GM23338 (cell line): ENCODE data around the gene LMF1. TPM values are rescaled to one million over a fixed set of nuclear protein-coding genes. Genes with fewer than 3 reads are reported as not detected.

ENCODE experiments used
- ATAC-seq: fragments of 200-7000 bp; cut with Tn5 transposase; 3 replicates; pipeline ENCODE4 v1.9.1; 2020
- DNase-seq: peaks from one replicate; pipeline ENCODE4 v3.0.0-alpha.2; 2015; ENCODE audit warnings: low spot score
- H2AFZ ChIP-seq: fragments of 200-600 bp; sonication (generic); 2 replicates; pipeline ENCODE4 v1.8.0; 2016; ENCODE audit warnings: antibody characterized with exemption, mild to moderate bottlenecking, moderate library complexity
- H3F3A ChIP-seq: fragments of 200-600 bp; sonication (generic); replicated peaks from 2 replicates; pipeline ENCODE4 v1.8.0; 2017; ENCODE audit warnings: antibody characterized with exemption, mixed run types, low read depth
- H3K27ac ChIP-seq: fragments of 200-600 bp; sonication (generic); 2 replicates; pipeline ENCODE4 v1.6.1; 2016; ENCODE audit warnings: low read depth
- H3K27me3 ChIP-seq: fragments of 200-600 bp; sonication (generic); 2 replicates; pipeline ENCODE4 v1.8.0; 2016; ENCODE audit warnings: mild to moderate bottlenecking, mixed run types, moderate library complexity; ENCODE audit not compliant: insufficient read depth
- H3K36me3 ChIP-seq: fragments of 200-600 bp; sonication (generic); 2 replicates; pipeline ENCODE4 v1.8.0; 2016; ENCODE audit warnings: mild to moderate bottlenecking; ENCODE audit not compliant: insufficient read depth
- H3K4me1 ChIP-seq: fragments of 200-600 bp; sonication (generic); 2 replicates; pipeline ENCODE4 v1.8.0; 2016; ENCODE audit warnings: mild to moderate bottlenecking, moderate library complexity; ENCODE audit not compliant: insufficient read depth
- H3K4me2 ChIP-seq: fragments of 200-600 bp; sonication (generic); 2 replicates; pipeline ENCODE4 v1.7.1; 2017; ENCODE audit warnings: mixed run types
- H3K4me3 ChIP-seq: fragments of 200-600 bp; sonication (generic); 2 replicates; pipeline ENCODE4 v1.6.1; 2016; ENCODE audit warnings: mixed run types
- H3K79me2 ChIP-seq: fragments of 200-600 bp; sonication (generic); replicated peaks from 2 replicates; pipeline ENCODE4 v1.8.0; 2017; ENCODE audit warnings: mild to moderate bottlenecking; ENCODE audit not compliant: insufficient read depth
- H3K9me2 ChIP-seq: fragments of 200-600 bp; sonication (generic); 2 replicates; pipeline ENCODE4 v1.8.0; 2017; ENCODE audit not compliant: insufficient read depth
- H4K20me1 ChIP-seq: fragments of 200-600 bp; sonication (generic); replicated peaks from 2 replicates; pipeline ENCODE4 v1.8.0; 2017; ENCODE audit warnings: mild to moderate bottlenecking; ENCODE audit not compliant: insufficient read depth
- H3K27ac Mint-ChIP-seq: 2 replicates; pipeline ENCODE4 v1.8.0; 2020; ENCODE audit warnings: inconsistent platforms, mild to moderate bottlenecking, moderate library complexity, mixed read lengths
- H3K27me3 Mint-ChIP-seq: 3 replicates; pipeline ENCODE4 v1.8.0; 2022; ENCODE audit warnings: low read depth, mild to moderate bottlenecking, moderate library complexity, mixed read lengths, inconsistent platforms; ENCODE audit not compliant: insufficient read depth, poor library complexity
- H3K36me3 Mint-ChIP-seq: 3 replicates; pipeline ENCODE4 v1.8.0; 2021; ENCODE audit warnings: low read depth, mild to moderate bottlenecking, inconsistent platforms, moderate library complexity, mixed read lengths
- H3K4me1 Mint-ChIP-seq: 3 replicates; pipeline ENCODE4 v1.8.0; 2020; ENCODE audit warnings: mild to moderate bottlenecking, inconsistent platforms, mixed read lengths
- H3K4me3 Mint-ChIP-seq: 3 replicates; pipeline ENCODE4 v1.8.0; 2021; ENCODE audit warnings: moderate library complexity, mild to moderate bottlenecking, inconsistent platforms, mixed read lengths
- H3K9me3 Mint-ChIP-seq: 3 replicates; pipeline ENCODE4 v1.8.0; 2020; ENCODE audit warnings: moderate library complexity, mild to moderate bottlenecking, inconsistent platforms, mixed read lengths
- CREB1 ChIP-seq: fragments of 250-450 bp; sonication (Bioruptor Pico); IDR thresholded peaks from 2 replicates; pipeline ENCODE4 v1.5.0; 2020; ENCODE audit warnings: low read depth, mild to moderate bottlenecking, moderate library complexity
- EZH2 ChIP-seq: fragments of 200-600 bp; sonication (generic); IDR thresholded peaks from one replicate; pipeline ENCODE4 v1.8.0; 2017; ENCODE audit warnings: antibody characterized with exemption, mild to moderate bottlenecking, low read depth; ENCODE audit not compliant: unreplicated experiment
- EZH2phosphoT487 ChIP-seq: fragments of 200-600 bp; sonication (generic); IDR thresholded peaks from one replicate; pipeline ENCODE4 v1.8.1; 2018; ENCODE audit warnings: antibody characterized with exemption; ENCODE audit not compliant: unreplicated experiment
- JUNB ChIP-seq: IDR thresholded peaks from one replicate; pipeline ENCODE4 v1.6.1; 2016; ENCODE audit warnings: antibody characterized with exemption; ENCODE audit not compliant: unreplicated experiment
- NANOG ChIP-seq: IDR thresholded peaks from 2 replicates; pipeline ENCODE4 v1.6.1; 2016; ENCODE audit warnings: antibody characterized with exemption, borderline replicate concordance
- POLR2AphosphoS5 ChIP-seq: IDR thresholded peaks from 2 replicates; pipeline ENCODE4 v1.6.1; 2016; ENCODE audit warnings: antibody characterized with exemption, low read depth
- REST ChIP-seq: IDR thresholded peaks from one replicate; pipeline ENCODE4 v1.6.1; 2018; ENCODE audit warnings: antibody characterized with exemption; ENCODE audit not compliant: unreplicated experiment
- STAT1 ChIP-seq: IDR thresholded peaks from one replicate; pipeline ENCODE4 v1.6.1; 2016; ENCODE audit warnings: antibody characterized with exemption; ENCODE audit not compliant: unreplicated experiment
- ZNF114 ChIP-seq: fragments of 250-450 bp; sonication (Bioruptor Pico); IDR thresholded peaks from 2 replicates; pipeline ENCODE4 v1.5.0; 2020; ENCODE audit warnings: mild to moderate bottlenecking, moderate library complexity
- ZNF331 ChIP-seq: fragments of 250-450 bp; sonication (Bioruptor Pico); IDR thresholded peaks from 2 replicates; pipeline ENCODE4 v1.5.0; 2020; ENCODE audit warnings: low read depth, mild to moderate bottlenecking, moderate library complexity
- polyA plus RNA-seq: library from polyadenylated mRNA; unstranded; fragments of >200 nt; fragmentation: Nextera tagmentation; extraction: Ambion mirVana; gene quantifications from 2 replicates; pipeline ENCODE4 v1.2.1, GENCODE V29; 2016
- total RNA-seq: library from RNA; depleted of rRNA; stranded (reverse); fragments of >200 nt; shearing (Covaris generic); gene quantifications from 2 replicates; pipeline ENCODE4 v1.2.3, GENCODE V29; 2014
- TF ChIP-seq, protein P1 (sequence below): fragments of 250-450 bp; sonication (Bioruptor Pico); IDR thresholded peaks from 2 replicates; pipeline ENCODE4 v1.5.0; 2020; ENCODE audit warnings: mild to moderate bottlenecking, moderate library complexity
- TF ChIP-seq, protein P2 (sequence below), 2 experiments: fragments of 200-600 bp in 1 of 2; sonication (generic) in 1 of 2; conservative IDR thresholded peaks; 2 replicates each; pipeline versions ENCODE4 v1.5.1 to v1.6.1; 2016 to 2017; ENCODE audit warnings: antibody characterized with exemption in 2 of 2, low read depth in 2 of 2, mild to moderate bottlenecking in 2 of 2, moderate library complexity in 1 of 2
- TF ChIP-seq, protein P3 (sequence below): IDR thresholded peaks from 2 replicates; pipeline ENCODE4 v1.6.1; 2016; ENCODE audit warnings: antibody characterized with exemption

Gene LMF1
- total and polyA plus RNA-seq, 2 experiments from 2014 or later, result 4.2 to 10.1 TPM

DNA sequence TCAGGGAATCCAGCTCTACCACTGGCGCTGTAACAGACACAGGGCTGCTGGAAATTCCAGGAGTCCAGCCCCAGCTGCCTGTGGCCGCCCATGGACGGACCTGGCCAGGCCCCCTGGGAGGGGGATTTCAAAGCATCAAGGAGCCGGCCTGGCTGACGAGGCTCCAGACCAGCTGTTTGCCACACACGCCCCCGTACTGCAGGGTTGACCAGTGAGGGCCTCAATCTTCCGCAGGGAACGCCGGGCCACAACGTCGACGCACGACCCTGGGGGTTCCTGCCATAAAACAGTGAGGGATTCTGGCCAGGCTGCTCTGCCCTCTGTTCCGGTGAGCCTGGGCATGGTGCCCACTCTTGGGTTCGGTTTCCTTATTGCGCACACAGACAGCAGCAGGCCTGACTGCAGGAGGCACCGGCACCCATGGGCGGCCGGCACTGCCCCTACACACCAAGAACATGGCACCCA is 3.7 kb downstream of the LMF1 start:
- H3K9me2 ChIP-seq, result no peaks in the 10 kb centered on the region
- no peak overlapping the region for H3K27ac ChIP-seq
- peaks cover 8% of the 10 kb centered on the region for H3K27me3 ChIP-seq
- peaks cover 22% of the 10 kb centered on the region for H3K27me3 Mint-ChIP-seq
- ATAC-seq, result no peak
- peaks cover 11% of the 10 kb centered on the region for H3K4me1 Mint-ChIP-seq
- DNase-seq, result no peak
- H3K4me3 Mint-ChIP-seq, result no peak overlapping the region
- no peak overlapping the region for H2AFZ ChIP-seq
- H3K36me3 Mint-ChIP-seq, result peaks cover 6% of the 10 kb centered on the region; the same call in 1 of the 3 replicates
- no peak overlapping the region for H3K4me2 ChIP-seq
- no peak overlapping the region for H3K4me3 ChIP-seq
- 0 out of 2 replicates have a peak, but pooled peaks cover 5% of the 10 kb centered on the region for H3F3A ChIP-seq
- H4K20me1 ChIP-seq, result 0 out of 2 replicates have a peak, but pooled peaks cover 4% of the 10 kb centered on the region
- TF ChIP-seq POLR2AphosphoS5 (no peak), ZNF114 (CRISPR knock-in tag) (no peak), EZH2phosphoT487 (no peak), CREB1 (CRISPR knock-in tag) (no peak), STAT1 (no peak), ZNF331 (CRISPR knock-in tag) (no peak), REST (no peak), NANOG (no peak), EZH2 (no peak), JUNB (no peak)
- TF ChIP-seq, protein P1, sequence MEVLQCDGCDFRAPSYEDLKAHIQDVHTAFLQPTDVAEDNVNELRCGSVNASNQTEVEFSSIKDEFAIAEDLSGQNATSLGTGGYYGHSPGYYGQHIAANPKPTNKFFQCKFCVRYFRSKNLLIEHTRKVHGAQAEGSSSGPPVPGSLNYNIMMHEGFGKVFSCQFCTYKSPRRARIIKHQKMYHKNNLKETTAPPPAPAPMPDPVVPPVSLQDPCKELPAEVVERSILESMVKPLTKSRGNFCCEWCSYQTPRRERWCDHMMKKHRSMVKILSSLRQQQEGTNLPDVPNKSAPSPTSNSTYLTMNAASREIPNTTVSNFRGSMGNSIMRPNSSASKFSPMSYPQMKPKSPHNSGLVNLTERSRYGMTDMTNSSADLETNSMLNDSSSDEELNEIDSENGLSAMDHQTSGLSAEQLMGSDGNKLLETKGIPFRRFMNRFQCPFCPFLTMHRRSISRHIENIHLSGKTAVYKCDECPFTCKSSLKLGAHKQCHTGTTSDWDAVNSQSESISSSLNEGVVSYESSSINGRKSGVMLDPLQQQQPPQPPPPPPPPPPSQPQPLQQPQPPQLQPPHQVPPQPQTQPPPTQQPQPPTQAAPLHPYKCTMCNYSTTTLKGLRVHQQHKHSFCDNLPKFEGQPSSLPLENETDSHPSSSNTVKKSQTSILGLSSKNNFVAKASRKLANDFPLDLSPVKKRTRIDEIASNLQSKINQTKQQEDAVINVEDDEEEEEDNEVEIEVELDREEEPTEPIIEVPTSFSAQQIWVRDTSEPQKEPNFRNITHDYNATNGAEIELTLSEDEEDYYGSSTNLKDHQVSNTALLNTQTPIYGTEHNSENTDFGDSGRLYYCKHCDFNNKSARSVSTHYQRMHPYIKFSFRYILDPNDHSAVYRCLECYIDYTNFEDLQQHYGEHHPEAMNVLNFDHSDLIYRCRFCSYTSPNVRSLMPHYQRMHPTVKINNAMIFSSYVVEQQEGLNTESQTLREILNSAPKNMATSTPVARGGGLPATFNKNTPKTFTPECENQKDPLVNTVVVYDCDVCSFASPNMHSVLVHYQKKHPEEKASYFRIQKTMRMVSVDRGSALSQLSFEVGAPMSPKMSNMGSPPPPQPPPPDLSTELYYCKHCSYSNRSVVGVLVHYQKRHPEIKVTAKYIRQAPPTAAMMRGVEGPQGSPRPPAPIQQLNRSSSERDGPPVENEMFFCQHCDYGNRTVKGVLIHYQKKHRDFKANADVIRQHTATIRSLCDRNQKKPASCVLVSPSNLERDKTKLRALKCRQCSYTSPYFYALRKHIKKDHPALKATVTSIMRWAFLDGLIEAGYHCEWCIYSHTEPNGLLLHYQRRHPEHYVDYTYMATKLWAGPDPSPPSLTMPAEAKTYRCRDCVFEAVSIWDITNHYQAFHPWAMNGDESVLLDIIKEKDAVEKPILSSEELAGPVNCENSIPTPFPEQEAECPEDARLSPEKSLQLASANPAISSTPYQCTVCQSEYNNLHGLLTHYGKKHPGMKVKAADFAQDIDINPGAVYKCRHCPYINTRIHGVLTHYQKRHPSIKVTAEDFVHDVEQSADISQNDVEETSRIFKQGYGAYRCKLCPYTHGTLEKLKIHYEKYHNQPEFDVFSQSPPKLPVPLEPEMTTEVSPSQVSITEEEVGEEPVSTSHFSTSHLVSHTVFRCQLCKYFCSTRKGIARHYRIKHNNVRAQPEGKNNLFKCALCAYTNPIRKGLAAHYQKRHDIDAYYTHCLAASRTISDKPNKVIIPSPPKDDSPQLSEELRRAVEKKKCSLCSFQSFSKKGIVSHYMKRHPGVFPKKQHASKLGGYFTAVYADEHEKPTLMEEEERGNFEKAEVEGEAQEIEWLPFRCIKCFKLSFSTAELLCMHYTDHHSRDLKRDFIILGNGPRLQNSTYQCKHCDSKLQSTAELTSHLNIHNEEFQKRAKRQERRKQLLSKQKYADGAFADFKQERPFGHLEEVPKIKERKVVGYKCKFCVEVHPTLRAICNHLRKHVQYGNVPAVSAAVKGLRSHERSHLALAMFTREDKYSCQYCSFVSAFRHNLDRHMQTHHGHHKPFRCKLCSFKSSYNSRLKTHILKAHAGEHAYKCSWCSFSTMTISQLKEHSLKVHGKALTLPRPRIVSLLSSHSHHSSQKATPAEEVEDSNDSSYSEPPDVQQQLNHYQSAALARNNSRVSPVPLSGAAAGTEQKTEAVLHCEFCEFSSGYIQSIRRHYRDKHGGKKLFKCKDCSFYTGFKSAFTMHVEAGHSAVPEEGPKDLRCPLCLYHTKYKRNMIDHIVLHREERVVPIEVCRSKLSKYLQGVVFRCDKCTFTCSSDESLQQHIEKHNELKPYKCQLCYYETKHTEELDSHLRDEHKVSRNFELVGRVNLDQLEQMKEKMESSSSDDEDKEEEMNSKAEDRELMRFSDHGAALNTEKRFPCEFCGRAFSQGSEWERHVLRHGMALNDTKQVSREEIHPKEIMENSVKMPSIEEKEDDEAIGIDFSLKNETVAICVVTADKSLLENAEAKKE (CRISPR knock-in tag), result no peak
- TF ChIP-seq, protein P2, sequence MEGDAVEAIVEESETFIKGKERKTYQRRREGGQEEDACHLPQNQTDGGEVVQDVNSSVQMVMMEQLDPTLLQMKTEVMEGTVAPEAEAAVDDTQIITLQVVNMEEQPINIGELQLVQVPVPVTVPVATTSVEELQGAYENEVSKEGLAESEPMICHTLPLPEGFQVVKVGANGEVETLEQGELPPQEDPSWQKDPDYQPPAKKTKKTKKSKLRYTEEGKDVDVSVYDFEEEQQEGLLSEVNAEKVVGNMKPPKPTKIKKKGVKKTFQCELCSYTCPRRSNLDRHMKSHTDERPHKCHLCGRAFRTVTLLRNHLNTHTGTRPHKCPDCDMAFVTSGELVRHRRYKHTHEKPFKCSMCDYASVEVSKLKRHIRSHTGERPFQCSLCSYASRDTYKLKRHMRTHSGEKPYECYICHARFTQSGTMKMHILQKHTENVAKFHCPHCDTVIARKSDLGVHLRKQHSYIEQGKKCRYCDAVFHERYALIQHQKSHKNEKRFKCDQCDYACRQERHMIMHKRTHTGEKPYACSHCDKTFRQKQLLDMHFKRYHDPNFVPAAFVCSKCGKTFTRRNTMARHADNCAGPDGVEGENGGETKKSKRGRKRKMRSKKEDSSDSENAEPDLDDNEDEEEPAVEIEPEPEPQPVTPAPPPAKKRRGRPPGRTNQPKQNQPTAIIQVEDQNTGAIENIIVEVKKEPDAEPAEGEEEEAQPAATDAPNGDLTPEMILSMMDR (conservative IDR thresholded peaks at IDR 0.05; ENCODE audit: low read depth in 2 of 2), result no peak
- TF ChIP-seq, protein P3, sequence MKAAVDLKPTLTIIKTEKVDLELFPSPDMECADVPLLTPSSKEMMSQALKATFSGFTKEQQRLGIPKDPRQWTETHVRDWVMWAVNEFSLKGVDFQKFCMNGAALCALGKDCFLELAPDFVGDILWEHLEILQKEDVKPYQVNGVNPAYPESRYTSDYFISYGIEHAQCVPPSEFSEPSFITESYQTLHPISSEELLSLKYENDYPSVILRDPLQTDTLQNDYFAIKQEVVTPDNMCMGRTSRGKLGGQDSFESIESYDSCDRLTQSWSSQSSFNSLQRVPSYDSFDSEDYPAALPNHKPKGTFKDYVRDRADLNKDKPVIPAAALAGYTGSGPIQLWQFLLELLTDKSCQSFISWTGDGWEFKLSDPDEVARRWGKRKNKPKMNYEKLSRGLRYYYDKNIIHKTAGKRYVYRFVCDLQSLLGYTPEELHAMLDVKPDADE, result no peak
- H3K4me1 ChIP-seq, result peaks cover 4% of the 10 kb centered on the region; the same call in 1 of the 2 replicates
- no peaks in the 10 kb centered on the region for H3K36me3 ChIP-seq
- no peaks in the 10 kb centered on the region for H3K79me2 ChIP-seq
- peaks cover 7% of the 10 kb centered on the region; the same call in 2 of the 3 replicates for H3K9me3 Mint-ChIP-seq
- H3K27ac Mint-ChIP-seq, result no peak overlapping the region
